Common myeloid progenitor, CD34-positive (primary cell): ENCODE results near the gene ZNF581.

Experiments
- CTCF ChIA-PET: fragments of 350-600 bp; sonication (Branson Sonifier 250); formaldehyde crosslinking; loops from one replicate; lab custom pipeline; 2021; ENCODE audit warnings: antibody characterized with exemption; lab: Charles Lee
- POLR2A ChIA-PET: fragments of 350-600 bp; sonication (Branson Sonifier 250); formaldehyde crosslinking; loops from one replicate; lab custom pipeline; 2021; ENCODE audit warnings: antibody characterized with exemption; lab: Charles Lee
- DNase-seq, 3 donors: peaks; one replicate each; pipeline versions ENCODE4 v3.0.0 to v3.0.0-alpha.2; 2013
- H3K27ac ChIP-seq, 2 experiments: 1 replicate in 1 of 2; 2 replicates in 1 of 2; pipeline ENCODE4 v1.7.0; 2013; ENCODE audit warnings: inconsistent platforms in 2 of 2, low read length in 2 of 2, mild to moderate bottlenecking in 2 of 2, low read depth in 1 of 2, moderate library complexity in 1 of 2; ENCODE audit not compliant: severe bottlenecking in 2 of 2, insufficient read depth in 1 of 2, poor library complexity in 1 of 2
- H3K27me3 ChIP-seq, 5 experiments: replicated peaks in 2 of 5; 1 replicate in 3 of 5; 2 replicates in 2 of 5; pipeline versions ENCODE4 v1.6.1 to v1.7.0; 2013; ENCODE audit warnings: low read length in 4 of 5, mild to moderate bottlenecking in 2 of 5, moderate library complexity in 2 of 5, inconsistent platforms in 1 of 5; ENCODE audit not compliant: insufficient read depth in 5 of 5, control insufficient read depth in 4 of 5
- H3K36me3 ChIP-seq, 4 experiments: 1 replicate in 2 of 4; 2 replicates in 2 of 4; pipeline versions ENCODE4 v1.6.1 to v1.7.0; 2013; ENCODE audit warnings: low read length in 3 of 4, control low read depth in 1 of 4, mild to moderate bottlenecking in 1 of 4; ENCODE audit not compliant: control insufficient read depth in 4 of 4, insufficient read depth in 4 of 4
- H3K4me1 ChIP-seq, 4 experiments: 1 replicate in 3 of 4; 2 replicates in 1 of 4; pipeline versions ENCODE4 v1.6.1 to v1.7.1; 2013; ENCODE audit warnings: low read length in 3 of 4, mild to moderate bottlenecking in 3 of 4, control low read depth in 1 of 4, inconsistent platforms in 1 of 4, moderate library complexity in 1 of 4; ENCODE audit not compliant: control insufficient read depth in 4 of 4, insufficient read depth in 4 of 4; ENCODE audit errors: control extremely low read depth in 1 of 4
- H3K4me3 ChIP-seq, 7 experiments: 1 replicate in 4 of 7; 2 replicates in 3 of 7; pipeline versions ENCODE4 v1.5.1 to v1.7.0; 2013; ENCODE audit warnings: mild to moderate bottlenecking in 7 of 7, low read length in 6 of 7, moderate library complexity in 6 of 7, inconsistent platforms in 2 of 7, low read depth in 2 of 7, control low read depth in 1 of 7; ENCODE audit not compliant: insufficient read depth in 4 of 7, control insufficient read depth in 1 of 7; ENCODE audit errors: extremely low read depth in 1 of 7
- H3K9me3 ChIP-seq, 5 experiments: 1 replicate in 4 of 5; 2 replicates in 1 of 5; pipeline versions ENCODE4 v1.6.1 to v1.7.1; 2013; ENCODE audit warnings: low read length in 4 of 5, mild to moderate bottlenecking in 2 of 5, inconsistent platforms in 1 of 5, low read depth in 1 of 5, moderate library complexity in 1 of 5; ENCODE audit not compliant: control insufficient read depth in 4 of 5, insufficient read depth in 2 of 5; ENCODE audit errors: control extremely low read depth in 1 of 5
- WGBS: methylation state at CpG from one replicate; pipeline ENCODE4 v1.1.5; 2013; ENCODE audit not compliant: insufficient coverage; 5-methylcytosine and 5-hydroxymethylcytosine counted together

ZNF581 gene

GRCh38 chr19:55694241-55694655 is 50.8 kb downstream of the ZNF581 start:
- no peak for DNase-seq
- 97% methylated on average over 15 of the region's 15 CpGs for WGBS
- CTCF ChIA-PET: no interaction called here
- POLR2A ChIA-PET: no interaction called here
- no peaks in the 10 kb centered on the region for H3K27me3 ChIP-seq
- H3K9me3 ChIP-seq: no peaks in the 10 kb centered on the region
- peaks cover 4 to 90% (median 64%) of the 10 kb centered on the region in 4 experiments for H3K36me3 ChIP-seq
- H3K4me1 ChIP-seq: no peaks in the 10 kb centered on the region
- no peak overlapping the region for H3K4me3 ChIP-seq
- no peak overlapping the region for H3K27ac ChIP-seq

DNA sequence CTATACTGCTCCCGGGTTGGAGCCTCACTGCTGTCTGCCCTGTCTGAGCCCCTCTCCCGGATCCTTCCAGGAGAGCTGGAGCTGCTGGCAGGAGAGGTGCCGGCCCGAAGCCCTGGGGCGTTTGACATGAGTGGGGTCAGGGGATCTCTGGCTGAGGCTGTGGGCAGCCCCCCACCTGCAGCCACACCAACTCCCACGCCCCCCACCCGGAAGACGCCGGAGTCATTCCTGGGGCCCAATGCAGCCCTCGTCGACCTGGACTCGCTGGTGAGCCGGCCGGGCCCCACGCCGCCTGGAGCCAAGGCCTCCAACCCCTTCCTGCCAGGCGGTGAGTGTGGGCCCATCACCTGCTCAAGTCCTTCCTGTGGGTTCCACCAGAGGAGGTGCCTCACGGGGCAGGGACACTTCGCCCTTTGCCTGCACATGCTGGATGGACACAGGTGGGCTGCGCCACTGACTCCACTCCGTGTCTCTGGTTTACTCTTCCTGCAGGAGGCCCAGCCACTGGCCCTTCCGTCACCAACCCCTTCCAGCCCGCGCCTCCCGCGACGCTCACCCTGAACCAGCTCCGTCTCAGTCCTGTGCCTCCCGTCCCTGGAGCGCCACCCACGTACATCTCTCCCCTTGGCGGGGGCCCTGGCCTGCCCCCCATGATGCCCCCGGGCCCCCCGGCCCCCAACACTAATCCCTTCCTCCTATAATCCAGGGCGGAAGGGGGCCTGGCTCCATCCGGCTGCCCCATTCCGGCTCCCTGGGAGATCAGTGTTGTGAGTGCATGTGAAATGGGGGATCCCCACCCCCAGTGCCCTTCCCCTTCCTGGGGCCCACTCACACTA is 51.4 kb downstream of the ZNF581 start:
- no peak overlapping the region for H3K4me3 ChIP-seq
- H3K36me3 ChIP-seq: peaks cover 2 to 86% (median 61%) of the 10 kb centered on the region in 4 experiments
- H3K27me3 ChIP-seq: no peaks in the 10 kb centered on the region
- no peak overlapping the region for H3K27ac ChIP-seq
- 94% methylated on average over 30 of the region's 37 CpGs for WGBS
- CTCF ChIA-PET: no interaction called here
- no peaks in the 10 kb centered on the region for H3K4me1 ChIP-seq
- no peaks in the 10 kb centered on the region for H3K9me3 ChIP-seq
- no peak for DNase-seq
- POLR2A ChIA-PET: no interaction called here
